ENCODE data around the gene BRF1. TPM values are rescaled to one million over a fixed set of nuclear protein-coding genes. Genes with fewer than 3 reads are reported as not detected.
"Not testable (repeated sequence)": the region's sequence is repeated elsewhere in the genome, so short reads cannot be mapped to it uniquely, and the experiment has no call there.

Gene BRF1
- total RNA-seq, 4 donors from 2014 or later, result 25.2 to 35.6 (median 30.9) TPM

DNA sequence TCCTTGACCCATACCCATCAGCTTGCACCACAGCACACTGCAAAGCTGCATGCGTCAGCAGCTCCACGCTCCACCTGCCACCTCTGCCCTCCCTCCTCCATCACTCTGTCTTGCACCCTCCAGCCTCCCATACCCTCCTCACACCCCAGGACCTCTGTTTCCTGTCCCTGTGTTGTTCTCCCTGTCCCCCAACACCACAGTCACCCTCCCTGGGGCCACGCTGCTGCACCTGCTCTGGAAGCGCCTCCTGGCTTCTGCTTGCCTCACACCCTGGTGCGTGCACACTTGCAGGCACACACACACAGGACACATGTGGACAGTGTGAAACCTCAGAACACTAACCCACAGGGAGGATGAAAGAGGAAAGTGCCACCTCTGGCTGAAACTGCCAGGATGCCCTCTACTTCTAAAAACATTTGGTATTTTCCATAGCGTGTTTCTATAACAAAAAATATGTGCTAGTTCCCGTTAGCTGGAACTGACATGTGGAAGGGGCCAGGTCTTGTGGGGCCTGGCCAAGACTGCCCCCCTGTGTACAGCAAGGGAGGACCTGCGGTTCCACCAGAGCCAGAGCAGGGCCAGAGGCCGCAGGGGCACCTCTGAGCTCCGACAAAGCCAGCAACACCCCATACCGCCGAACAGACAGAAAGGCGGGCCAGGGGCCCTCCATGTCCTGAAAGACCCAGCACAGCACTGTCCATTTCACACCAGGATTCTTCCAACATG, 10.0 kb downstream of the BRF1 start:
- H3K4me1 ChIP-seq, result peaks cover 0 to 48% (median 18%) of the 10 kb centered on the region in 3 donors
- TF ChIP-seq POLR2AphosphoS5 (IDR thresholded peaks at IDR 0.05), result no peak
- no peak for TF ChIP-seq EP300 (IDR thresholded peaks at IDR 0.05)
- TF ChIP-seq POLR2A (IDR thresholded peaks at IDR 0.05), result no peak
- TF ChIP-seq, protein P1, sequence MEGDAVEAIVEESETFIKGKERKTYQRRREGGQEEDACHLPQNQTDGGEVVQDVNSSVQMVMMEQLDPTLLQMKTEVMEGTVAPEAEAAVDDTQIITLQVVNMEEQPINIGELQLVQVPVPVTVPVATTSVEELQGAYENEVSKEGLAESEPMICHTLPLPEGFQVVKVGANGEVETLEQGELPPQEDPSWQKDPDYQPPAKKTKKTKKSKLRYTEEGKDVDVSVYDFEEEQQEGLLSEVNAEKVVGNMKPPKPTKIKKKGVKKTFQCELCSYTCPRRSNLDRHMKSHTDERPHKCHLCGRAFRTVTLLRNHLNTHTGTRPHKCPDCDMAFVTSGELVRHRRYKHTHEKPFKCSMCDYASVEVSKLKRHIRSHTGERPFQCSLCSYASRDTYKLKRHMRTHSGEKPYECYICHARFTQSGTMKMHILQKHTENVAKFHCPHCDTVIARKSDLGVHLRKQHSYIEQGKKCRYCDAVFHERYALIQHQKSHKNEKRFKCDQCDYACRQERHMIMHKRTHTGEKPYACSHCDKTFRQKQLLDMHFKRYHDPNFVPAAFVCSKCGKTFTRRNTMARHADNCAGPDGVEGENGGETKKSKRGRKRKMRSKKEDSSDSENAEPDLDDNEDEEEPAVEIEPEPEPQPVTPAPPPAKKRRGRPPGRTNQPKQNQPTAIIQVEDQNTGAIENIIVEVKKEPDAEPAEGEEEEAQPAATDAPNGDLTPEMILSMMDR (IDR thresholded peaks at IDR 0.05), result no peak
- H3K27ac ChIP-seq, result no peak overlapping the region
- H3K36me3 ChIP-seq, result peaks cover 0 to 4% of the 10 kb centered on the region in 2 donors
- no peaks in the 10 kb centered on the region for H3K27me3 ChIP-seq
- 74 to 79% methylated on average over 3 to 5 of the region's 13 CpGs for WGBS, 2 donors (ENCODE audit: low coverage in 1 of 2)
- no peaks in the 10 kb centered on the region for H3K9me3 ChIP-seq
- ATAC-seq, result no peak
- H3K4me3 ChIP-seq, result no peak overlapping the region

DNA sequence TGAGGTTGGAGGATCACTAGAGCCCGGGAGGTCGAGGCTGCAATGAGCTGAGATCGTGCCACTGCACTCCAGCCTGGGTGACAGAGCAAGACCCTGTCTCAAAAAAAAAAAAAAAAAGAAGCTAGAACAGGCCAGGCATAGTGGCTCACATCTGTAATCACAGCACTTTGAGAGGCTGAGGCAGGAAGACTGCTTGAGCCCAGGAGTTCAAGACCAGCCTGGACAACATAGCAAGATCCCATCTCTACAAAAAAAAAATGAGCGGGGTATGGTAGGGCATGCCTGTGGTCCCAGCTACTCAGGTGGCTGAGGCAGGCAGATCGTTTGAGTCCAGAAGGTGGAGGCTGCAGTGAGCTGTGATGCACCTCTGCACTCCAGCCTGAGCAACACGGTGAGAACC, 11.9 kb downstream of the BRF1 start:
- not testable (repeated sequence) for H3K9me3 ChIP-seq, ATAC-seq, H3K27ac ChIP-seq, H3K4me3 ChIP-seq, H3K27me3 ChIP-seq
- WGBS, 2 donors (ENCODE audit: low coverage in 1 of 2), result 60 to 73% methylated on average over 1 to 5 of the region's 6 CpGs
- Histone ChIP-seq H3K36me3 (peaks cover 0 to 21% of the 10 kb centered on the region in 2 donors), H3K4me1 (peaks cover 0 to 44% (median 11%) of the 10 kb centered on the region in 3 donors)

DNA sequence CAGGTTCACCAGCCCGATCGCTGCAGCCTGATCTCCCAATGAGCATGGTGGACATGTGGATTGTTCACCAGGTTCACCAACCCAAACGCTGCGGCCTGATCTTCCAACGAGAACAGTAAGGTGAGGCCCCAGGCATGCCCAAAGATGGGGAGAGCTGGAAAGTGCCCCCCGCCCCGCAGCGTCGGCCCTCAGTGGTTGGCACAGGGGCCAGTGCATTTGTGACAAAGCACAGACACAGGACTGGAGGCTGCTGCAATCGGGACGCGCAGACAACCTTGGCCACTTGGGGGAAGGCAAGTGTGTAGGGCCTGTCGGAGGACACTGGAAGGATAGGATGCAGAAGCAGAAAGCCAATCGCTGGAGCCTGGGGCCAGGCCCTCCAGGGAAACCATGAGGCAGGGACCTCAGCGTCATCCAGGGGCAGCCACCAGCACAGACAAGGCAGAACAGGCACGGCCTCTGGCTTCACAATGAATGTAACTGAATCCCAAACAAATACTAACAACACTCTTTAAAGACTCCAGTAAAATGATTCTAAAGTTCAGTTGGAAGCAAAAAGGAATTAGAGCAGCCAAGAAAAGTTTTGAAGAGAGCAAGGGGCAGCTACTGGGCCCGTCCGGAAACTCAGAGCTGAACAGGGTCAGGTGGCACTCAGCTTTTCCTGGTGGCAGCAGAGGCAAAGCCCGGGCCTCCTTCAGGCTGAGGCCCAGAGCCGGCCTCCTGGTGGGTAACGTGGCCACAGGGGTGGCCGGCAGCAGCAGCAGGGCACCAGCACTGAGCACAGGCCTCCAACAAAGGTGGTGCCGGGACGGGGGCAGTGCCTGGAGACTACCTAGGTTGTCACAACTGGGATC, 13.3 kb downstream of the BRF1 start:
- peaks cover 0 to 31% of the 10 kb centered on the region in 2 donors for H3K36me3 ChIP-seq
- WGBS, 2 donors (ENCODE audit: low coverage in 1 of 2), result 65 to 79% methylated on average over 5 to 11 of the region's 24 CpGs
- H3K9me3 ChIP-seq, result no peaks in the 10 kb centered on the region
- peaks cover 0 to 30% (median 2%) of the 10 kb centered on the region in 3 donors for H3K4me1 ChIP-seq
- H3K27ac ChIP-seq, result no peak overlapping the region
- H3K4me3 ChIP-seq, result no peak overlapping the region
- ATAC-seq, result no peak
- no peaks in the 10 kb centered on the region for H3K27me3 ChIP-seq
- no peak for TF ChIP-seq POLR2AphosphoS5 (IDR thresholded peaks at IDR 0.05)
- TF ChIP-seq, protein P1 (IDR thresholded peaks at IDR 0.05), result no peak
- no peak for TF ChIP-seq EP300 (IDR thresholded peaks at IDR 0.05)
- TF ChIP-seq POLR2A (IDR thresholded peaks at IDR 0.05), result no peak

DNA sequence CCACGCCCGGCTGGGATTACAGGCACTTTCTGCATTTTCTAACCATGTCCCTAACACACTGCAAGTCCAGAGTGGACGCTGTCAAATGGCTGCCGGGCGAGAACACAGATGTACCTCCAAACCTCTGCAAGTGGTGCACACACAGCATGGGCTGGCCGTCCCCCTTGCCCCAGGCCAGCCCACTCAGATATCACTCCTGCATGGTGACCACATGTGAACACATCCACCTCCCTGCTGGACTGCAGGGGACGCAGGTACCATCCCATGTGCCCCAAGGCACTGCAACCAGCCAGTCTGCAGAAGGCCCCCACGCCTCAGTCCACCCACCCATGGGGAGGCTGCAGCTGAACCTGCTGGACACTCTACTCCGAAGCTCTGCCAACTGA, 14.0 kb downstream of the BRF1 start:
- H3K27ac ChIP-seq, result no peak overlapping the region
- H3K4me1 ChIP-seq, result peaks cover 0 to 29% (median 0%) of the 10 kb centered on the region in 3 donors
- H3K4me3 ChIP-seq, result no peak overlapping the region
- TF ChIP-seq POLR2A (IDR thresholded peaks at IDR 0.05), result no peak
- no peak for TF ChIP-seq EP300 (IDR thresholded peaks at IDR 0.05)
- no peak for TF ChIP-seq POLR2AphosphoS5 (IDR thresholded peaks at IDR 0.05)
- TF ChIP-seq, protein P1 (IDR thresholded peaks at IDR 0.05), result no peak
- no peaks in the 10 kb centered on the region for H3K9me3 ChIP-seq
- H3K27me3 ChIP-seq, result no peaks in the 10 kb centered on the region
- no peak for ATAC-seq
- H3K36me3 ChIP-seq, result peaks cover 0 to 31% of the 10 kb centered on the region in 2 donors
- WGBS, 2 donors (ENCODE audit: low coverage in 1 of 2), result 83 to 90% methylated on average over 1 to 2 of the region's 9 CpGs

DNA sequence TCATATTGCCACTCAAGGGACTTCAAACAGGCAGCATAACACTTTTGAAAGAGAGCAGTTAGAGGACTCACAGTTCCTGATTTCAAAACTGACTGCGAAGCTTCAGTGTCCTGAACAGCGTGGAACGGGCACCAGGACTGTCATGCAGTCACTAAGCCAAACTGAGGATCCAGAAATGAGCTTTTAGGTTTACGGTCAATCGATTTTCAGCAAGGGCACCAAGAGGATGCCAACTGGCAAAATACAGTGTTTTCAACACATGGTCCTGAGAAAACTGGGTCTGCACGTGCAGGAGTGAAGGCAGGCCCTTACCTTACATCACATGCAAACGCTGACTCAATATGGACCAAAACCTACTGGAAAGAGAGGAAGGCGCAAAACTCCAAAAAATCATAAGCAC, 15.6 kb downstream of the BRF1 start:
- no peak for ATAC-seq
- H3K27ac ChIP-seq, result no peak overlapping the region
- no peaks in the 10 kb centered on the region for H3K9me3 ChIP-seq
- peaks cover 0 to 20% (median 0%) of the 10 kb centered on the region in 3 donors for H3K4me1 ChIP-seq
- H3K27me3 ChIP-seq, result no peaks in the 10 kb centered on the region
- 83 to 100% methylated on average over 1 to 8 of the region's 8 CpGs for WGBS, 2 donors (ENCODE audit: low coverage in 1 of 2)
- H3K36me3 ChIP-seq, result peaks cover 0 to 36% of the 10 kb centered on the region in 2 donors
- no peak overlapping the region for H3K4me3 ChIP-seq
- TF ChIP-seq POLR2A (IDR thresholded peaks at IDR 0.05) (no peak), EP300 (IDR thresholded peaks at IDR 0.05) (no peak), POLR2AphosphoS5 (IDR thresholded peaks at IDR 0.05) (no peak)
- TF ChIP-seq, protein P1 (IDR thresholded peaks at IDR 0.05), result no peak
